HG03460 (cell line): ENCODE data around the gene CCDC71.

ENCODE experiments used
- ATAC-seq: cut with Tn5 transposase; IDR thresholded peaks from one replicate; pipeline ENCODE4 v1.9.1; 2021; ENCODE audit not compliant: unreplicated experiment

The CCDC71 gene

DNA sequence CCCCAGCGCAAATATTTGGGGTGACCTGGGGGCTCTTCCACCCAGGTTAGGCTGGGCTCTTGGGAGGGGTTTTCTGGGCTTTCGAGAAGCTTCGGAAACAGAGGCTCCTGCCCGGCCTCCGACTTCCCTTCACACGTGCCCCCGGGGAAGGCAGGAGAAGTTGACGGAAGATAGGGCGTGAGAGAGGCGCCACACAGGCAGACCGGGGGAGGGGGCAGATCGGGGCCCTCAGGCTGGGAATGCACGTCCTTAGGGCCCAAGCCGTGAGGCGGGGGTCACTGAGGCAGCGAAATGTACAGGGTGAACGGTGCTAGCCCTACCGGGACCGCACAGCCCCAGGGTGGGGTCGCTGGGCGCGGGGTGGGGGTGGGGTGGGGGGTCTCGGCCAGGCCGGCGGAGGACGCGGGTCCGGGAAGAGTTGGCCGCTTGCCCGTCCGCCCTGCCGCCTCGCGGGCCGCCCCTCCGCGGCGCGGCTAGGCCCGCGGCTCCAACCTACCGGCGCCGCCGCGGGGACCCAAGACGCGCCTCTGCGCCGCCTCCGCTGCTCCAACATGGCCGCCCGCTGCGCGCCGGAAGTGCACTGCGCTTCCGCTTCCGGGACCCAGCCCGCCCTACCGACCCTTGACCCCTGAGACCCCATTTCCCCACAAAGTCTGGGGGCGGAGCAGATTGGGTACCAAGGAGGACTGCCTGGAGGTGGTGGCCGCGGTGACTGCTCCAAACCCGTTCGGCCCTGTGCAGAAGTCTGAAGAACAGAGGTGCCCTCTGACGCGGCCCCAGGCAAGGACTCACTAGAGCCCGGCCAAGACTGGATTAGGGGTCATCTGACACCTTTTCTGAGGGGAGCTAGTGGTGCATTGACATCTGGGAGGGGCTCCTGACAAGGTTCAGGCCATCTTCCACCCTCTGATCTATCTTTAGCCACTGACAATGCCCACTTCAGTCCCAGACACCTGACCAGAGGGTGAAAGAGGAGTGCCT is at the start of gene CCDC71:
Gene CCDC71 (minus strand): TSS at position 561 of the 981 bp plus-strand sequence. CDS start 2,123 bp downstream, outside the sequence.
- no peak for ATAC-seq

DNA sequence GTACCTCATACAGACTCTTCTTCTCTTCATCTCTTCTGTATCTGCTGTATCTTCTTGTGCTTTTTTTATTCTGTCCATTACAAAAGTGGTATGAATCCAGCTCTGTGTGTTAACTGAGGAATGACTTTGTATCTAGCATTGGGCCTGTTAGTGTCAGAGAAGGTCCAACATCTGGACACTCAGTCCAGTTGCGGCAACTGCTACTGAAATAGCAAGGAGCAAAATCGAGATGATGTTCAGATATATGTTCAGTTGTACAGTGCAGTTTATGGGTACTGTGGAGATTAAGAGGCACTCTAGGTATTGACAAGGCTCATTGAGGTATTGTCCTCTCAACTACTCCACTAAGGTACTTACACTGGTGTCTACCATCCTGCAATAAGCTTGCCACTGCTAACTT is 47.9 kb upstream of the CCDC71 start:
- no peak for ATAC-seq

DNA sequence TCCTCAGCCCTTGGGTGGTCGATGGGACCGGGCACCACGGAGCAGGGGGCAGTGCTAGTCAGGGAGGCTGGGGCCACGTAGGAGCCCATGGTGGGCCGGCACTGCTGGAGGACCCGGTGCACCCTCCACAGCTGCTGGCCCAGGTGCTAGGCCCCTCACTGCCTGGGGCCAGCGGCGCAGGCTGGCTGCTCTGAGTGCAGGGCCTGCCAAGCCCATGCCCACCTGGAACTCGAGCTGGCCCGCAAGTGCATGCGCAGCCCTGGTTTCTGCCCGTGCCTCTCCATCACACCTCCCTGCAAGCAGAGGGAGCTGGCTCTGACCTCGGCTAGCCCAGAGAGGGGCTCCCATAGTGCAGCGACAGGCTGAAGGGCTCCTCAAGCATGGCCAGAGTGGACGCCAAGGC is 47.4 kb upstream of the CCDC71 start:
- no peak for ATAC-seq

DNA sequence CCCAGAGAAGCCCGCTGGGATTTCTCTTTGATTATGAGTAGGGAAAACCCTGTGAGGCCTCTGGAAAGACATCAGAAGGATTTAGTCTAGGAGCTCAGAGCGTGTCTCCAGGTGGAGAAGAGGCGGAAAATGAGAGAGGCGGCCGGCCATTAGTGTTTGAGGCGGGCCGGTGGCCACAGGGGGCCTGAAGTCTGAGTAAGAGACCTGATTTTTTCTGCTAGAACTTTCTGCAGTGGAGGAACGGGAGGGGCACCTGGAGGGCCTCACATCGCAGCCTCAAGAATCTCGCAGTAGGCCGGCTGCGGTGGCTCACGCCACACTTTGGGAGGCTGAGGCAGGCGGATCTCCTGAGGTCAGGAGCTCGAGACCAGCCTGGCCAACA is 33.8 kb upstream of the CCDC71 start:
- no peak for ATAC-seq

DNA sequence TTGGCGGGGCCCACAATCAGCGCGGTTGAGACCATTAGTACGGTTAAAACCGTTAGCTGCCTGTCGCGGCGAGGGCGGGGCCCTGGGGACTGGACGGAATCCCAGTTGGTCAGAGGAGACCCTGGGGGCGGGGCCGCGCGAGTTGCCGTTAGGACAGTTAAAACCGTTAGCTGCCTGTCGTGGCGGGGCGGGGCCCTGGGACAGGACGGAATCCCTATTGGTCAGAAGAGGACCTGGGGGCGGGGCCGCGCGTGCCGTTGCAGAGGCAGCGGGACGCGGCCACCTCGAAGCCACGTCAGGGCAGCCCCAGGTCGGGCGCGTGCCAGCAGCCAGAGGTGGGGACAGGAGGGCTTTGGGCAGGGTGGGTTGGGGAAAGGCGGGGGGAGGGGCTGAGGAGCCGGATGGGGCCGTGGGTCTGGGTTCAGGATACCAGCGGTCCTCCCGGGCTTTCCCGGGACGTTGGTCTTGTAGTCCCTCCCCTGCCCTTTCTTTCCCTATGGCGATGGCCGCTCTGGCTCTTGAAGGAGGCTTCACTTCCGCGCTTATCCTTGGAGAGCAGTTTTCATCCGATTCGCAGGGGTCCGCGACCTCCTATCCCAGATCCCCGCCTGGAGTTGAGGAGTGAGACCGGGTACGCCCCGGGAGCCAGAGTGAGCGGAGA is 33.2 kb upstream of the CCDC71 start:
- no peak for ATAC-seq

DNA sequence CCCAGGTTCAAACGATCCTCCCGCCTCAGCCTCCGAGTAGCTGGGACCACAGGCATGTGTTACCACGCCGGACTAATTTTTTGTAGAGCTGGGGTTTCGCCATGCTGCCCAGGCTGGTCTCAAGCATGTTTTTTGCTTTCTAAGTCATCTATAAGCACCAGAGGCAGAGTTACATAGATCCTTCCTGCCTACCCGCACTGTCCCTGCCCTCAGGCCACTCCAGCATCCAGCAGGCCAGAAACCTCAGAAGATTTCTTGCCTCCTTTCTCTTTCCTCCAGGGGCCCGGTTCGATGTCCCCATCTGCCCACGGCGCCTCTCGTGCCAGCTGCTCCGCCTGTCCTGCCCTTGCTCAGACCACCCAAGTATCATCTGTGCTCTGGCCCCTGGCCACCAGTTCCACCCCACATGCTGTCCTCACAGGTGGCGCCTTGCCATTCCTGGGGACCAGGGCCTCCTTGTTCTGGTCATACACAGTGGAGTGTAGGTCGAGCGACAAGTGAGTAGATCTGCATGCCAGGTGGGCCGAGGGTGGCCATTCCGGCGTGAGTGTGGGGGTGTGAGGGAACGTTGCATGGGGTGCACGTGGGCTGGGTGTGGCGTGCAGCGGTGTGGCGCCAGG is 32.6 kb upstream of the CCDC71 start:
- no peak for ATAC-seq

DNA sequence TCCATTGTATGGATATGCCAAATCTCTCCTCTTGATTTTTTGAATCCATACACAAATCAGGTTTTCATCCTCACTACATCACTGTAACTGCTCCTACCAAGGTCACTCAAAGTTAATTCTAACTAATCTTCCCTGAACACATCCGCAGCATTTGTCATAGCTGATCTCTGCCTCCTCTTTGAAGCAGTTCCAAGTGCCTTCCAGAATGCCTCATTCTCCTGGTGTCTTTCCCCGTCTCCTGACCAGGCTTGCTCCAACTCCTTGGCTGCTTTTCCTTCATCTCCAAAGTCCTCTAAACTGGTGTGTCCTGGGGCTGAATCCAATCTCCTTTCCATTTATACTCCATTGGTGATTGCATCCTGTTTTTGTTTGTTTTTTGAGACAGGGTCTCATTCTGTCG is 32.0 kb upstream of the CCDC71 start:
- no peak for ATAC-seq

DNA sequence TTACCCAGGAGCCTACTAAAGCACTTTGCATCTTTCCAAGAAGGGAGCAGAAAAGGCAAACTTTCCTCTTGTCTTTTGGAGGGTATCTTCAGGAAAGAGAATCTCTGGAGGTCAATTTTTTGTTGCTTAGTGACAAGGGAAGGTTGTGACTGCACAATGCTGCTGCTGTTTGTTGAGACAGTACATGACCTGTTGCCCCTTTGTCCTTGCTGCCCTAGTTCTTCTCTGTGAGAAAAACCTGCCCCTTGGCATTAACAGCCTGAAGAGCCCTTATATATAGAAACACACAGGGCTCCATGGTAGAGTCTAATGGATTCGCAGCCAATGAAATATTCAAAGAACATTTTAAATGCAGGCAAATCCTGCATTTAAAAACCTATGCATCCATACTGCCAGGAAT is 25.6 kb upstream of the CCDC71 start:
- no peak for ATAC-seq

DNA sequence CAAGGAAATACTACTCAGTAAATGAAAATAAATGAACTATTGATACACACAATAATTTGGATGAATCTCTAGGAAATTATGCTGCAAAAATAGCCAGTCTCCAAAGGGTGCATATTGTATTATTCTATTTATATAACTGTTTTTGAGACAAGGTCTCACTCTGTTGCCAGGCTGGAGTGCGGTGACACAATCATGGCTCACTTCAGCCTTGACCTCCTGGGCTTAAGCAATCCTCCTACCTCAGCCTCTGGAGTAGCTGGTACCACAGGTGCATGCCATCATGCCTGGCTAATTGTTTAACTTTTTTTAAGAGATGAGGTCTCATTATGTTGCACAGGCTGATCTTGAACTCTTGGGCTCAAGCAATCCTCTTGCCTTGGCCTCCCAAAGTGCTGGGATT is 17.7 kb upstream of the CCDC71 start:
- no peak for ATAC-seq

DNA sequence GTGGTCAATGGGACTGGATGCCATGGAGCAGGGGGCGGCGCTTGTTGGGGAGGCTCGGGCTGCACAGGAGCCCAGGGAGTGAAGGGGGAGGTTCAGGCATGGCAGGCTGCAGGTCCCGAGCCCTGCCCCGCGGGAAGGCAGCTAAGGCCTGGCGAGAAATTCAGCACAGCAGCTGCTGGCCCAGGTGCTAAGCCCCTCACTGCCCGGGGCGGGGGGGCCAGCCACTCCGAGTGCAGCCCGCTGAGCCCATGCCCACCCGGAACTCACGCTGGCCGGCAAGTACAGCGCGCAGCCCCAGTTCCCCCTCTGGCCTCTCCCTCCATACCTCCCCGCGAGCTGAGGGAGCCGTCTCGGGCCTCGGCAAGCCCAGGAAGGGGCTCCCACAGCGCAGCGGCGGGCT is 16.6 kb upstream of the CCDC71 start:
- no peak for ATAC-seq

DNA sequence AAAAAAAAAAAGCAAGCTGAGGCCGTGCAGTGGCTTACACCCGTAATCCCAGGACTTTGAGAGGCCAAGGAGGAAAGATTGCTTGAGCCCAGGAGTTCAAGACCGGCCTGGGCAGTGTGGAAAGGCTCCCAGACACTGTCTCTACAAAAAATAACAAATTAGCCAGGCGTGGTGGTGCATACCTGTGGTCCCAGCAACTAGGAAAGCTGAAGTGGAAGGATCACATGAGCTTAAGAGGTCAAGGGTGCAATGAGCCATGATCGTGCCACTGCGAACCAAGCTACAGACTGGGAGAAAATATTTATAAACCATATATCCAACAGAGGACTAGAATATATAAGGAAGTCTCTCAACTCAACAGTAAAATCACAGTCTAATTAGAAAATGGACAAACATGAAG is 15.2 kb upstream of the CCDC71 start:
- ATAC-seq: no peak

DNA sequence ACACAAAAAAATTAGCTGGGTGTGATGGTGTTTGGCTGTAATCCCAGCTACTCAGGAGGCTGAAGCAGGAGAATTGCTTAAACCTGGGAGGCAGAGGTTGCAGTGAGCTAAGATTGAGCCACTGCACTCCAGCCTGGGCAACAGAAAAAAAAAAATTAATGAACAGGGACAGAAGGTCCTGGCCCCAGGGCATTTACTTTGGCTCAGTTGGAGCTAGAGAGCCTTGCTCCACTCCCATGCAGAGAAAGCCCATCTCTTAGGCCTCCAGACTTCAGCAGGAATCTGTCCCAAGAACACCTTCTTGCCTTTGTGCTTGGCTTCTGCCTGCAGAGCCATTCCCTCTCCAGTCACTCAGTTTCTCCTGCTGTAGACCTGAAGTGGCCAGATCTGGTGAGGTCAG is 14.0 kb upstream of the CCDC71 start:
- ATAC-seq: no peak

DNA sequence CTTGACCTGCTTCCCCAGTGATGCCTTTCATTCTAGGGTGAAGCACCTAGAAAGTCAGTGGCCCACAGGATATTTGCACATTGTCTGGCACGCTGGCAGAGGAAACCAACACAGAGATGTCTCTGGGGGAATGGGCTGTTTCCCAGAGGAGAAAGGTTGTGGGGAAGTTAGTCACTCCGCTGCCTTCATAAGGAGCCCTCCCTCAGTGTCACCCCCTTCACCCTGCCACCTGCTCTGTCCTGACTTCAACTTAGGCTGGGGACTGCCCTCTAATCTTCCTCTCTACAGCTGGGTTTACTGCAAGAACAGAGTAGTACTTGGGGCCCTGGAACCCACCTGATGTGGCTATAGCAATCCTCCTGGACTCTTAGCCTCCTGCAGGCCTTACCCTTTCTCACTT is 10.9 kb upstream of the CCDC71 start:
- no peak for ATAC-seq

DNA sequence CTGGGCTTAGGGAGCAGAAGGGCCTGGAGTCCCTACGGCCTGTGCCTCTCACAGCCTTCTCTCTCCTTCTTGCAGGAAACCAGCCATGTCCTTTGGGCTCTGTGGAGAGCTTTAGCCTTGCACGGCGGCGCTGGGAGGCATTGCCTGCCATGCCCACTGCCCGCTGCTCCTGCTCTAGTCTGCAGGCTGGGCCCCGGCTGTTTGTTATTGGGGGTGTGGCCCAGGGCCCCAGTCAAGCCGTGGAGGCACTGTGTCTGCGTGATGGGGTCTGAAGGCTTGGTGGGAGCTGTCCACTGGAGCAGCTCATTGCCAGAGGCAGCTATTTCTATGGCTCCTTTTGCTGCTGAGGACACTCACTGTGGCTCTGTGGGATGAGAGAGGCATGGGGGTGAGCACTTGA is 9.4 kb upstream of the CCDC71 start:
- no peak for ATAC-seq

DNA sequence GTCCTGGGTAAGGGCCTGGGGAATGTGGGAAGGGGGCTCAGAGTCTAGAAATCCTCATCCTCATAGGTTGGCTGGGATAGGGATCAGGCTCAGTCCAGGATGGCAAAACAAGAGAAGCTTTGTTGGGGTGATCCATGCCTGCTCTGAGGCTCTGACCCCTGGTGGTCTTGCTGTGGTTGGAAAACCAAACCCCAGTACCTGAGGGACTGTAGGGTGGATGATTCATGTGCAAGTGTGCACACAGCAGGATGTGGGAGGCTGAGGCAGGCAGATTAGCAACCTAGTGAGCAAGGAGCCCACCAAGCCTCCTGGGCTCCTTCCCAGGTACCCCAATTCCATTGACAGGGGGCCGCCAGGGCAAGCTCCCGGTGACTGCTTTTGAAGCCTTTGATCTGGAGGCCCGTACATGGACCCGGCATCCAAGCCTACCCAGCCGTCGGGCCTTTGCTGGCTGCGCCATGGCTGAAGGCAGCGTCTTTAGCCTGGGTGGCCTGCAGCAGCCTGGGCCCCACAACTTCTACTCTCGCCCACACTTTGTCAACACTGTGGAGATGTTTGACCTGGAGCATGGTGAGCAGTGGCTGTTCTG is 8.4 kb upstream of the CCDC71 start:
- no peak for ATAC-seq

DNA sequence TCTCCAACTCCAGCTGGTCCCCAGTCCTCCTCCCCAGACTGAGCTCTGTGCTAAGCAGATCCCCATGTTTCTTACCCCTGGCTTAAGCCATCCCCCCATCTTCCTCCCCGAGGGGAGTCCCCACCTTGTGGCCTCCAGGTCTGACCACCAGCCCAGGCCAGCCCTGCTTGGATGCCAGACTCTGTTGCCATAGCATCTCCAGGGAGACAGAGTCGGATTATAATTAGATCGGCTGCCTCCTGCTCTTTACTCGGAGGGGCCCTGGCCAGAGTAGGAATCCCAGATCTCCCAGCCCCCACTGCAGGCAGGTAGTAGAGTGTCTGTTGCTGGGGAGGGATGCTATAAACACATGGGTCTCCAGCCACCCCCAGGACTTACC is 7.7 kb upstream of the CCDC71 start:
- no peak for ATAC-seq

DNA sequence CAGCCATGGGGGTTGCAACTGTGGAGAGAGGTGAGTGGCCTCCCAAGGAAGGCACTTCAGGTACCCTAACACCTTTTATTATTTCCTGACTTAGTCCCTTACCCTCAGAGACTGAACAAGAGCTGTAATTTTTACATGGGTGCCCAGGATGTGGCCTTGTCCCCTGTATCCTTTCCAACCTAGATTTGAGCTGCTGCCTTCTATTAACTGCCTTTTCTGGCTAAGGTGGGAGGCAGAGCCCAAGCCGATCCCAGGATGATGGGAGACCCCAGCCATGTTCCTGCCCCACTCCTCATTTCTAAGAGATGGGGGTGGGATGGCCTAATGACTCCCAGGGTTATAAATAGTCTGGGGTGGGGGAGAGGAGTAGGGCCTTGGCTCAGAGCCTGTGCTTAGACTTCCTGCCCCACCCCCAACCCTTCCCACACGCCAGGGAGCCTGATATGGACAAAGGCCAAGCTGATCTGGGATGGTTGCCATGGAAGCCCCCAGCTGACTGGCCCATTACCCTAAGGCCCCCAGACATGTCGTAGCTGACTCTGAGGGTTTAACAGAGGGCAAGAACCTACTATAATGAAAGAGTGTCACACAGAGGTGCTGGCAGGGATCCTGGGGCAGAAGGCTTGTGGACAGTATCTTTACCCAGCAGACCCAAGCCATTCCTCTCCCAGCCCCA is 7.1 kb upstream of the CCDC71 start:
- ATAC-seq: no peak

DNA sequence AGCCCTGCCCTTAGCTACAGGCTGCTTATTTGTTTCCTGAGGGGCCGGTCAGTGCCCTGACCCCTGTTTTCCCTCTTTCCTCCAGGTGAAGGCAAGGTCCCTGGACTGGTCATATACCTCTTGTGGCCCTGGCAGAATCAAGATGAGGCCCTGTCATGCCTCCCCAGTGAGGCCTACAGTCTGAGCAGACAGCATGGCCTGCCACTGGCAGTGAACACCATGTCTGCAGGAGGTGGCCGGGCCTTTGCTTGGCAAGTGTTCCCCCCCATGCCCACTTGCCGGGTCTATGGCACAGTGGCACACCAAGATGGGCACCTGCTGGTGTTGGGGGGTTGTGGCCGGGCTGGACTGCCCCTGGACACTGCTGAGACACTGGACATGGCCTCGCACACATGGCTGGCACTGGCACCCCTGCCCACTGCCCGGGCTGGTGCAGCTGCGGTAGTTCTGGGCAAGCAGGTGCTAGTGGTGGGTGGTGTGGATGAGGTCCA is 6.5 kb upstream of the CCDC71 start:
- no peak for ATAC-seq

DNA sequence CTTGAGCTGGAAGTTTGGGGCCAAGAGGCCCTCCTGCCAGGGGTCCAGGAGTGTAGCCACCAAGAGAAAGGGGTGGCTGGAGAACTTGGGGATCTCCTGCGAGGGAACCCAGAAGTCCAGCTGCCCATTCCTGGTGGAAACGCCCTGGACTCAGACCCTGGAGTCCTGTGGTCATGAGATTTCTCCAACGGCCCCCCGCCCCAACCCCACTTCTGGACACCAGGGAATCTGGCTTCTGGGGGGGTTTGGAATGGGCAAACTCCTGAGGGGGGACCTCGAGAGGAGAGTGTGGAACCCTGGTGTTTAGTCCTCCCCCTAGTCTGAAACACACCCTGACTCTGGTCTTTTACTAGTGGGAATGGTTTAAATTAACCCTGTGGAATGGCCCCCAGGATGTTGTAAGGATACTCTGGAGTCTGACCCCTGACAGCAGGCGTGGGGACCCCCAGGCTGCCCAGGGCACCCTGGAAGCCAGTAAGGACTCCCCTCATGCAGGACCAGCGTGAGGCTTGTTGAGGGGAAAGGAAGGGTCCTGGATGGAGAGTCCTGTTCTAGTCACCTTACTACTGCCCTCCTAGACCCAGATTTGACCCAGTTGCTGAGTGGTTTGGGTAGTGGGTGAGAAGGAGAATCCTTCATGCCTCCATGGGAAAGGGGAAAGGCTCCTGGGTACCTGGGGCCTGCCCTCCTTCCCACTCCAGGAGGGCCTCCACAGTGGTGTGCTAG is 5.8 kb upstream of the CCDC71 start:
- ATAC-seq: no peak

DNA sequence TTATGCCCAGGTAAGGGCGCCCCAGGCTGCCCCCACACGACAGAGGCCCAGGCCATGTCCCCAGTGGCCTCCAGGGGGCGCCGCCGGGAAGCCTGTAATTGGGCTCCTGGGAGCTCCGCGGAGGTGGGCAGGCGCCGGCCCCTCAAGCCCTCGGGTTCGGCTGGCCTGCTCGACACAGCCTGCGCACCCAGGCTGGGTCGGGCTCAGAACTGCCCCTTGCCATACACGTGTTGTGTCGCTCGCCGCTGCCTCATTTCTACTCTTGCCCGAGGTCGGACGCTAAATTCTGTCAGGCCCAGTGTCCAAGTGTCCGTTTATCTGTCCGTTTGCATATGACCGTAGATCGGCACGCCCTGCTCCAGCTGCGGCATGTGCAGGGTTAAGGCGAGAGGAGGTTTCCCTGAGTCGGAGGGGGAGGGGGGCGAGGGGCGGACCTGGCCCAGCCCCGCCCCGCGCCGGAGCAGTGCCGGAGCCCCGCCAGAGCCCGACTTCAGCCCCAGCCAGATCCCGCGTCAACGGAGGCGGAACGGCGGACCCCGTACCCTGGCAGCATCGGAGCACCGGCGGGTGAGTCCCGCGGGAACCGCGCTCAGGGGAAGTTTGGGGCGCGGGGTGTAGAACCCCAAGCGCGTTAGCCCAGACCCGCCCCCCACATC is 5.1 kb upstream of the CCDC71 start, which contains the start of gene KLHDC8B:
Gene KLHDC8B (plus strand): TSS at position 480 of the 656 bp plus-strand sequence. CDS start 1,172 bp downstream, outside the sequence.
- no peak for ATAC-seq
